Parathyroid adenoma (tissue), 2 donors: ENCODE data around the gene ADI1.
"Not testable (repeated sequence)": the region's sequence is repeated elsewhere in the genome, so short reads cannot be mapped to it uniquely, and the experiment has no call there.

Experiments used
- H2AFZ ChIP-seq: fragments of 300-600 bp; sonication (generic); one replicate; pipeline ENCODE4 v1.7.0; 2017; ENCODE audit warnings: antibody characterized with exemption, mild to moderate bottlenecking
- H3K27ac ChIP-seq: fragments of 300-600 bp; sonication (generic); one replicate; pipeline ENCODE4 v1.7.0; 2017
- H3K27me3 ChIP-seq: fragments of 300-600 bp; sonication (generic); one replicate; pipeline ENCODE4 v1.7.0; 2017; ENCODE audit warnings: low read length; ENCODE audit not compliant: control insufficient read depth, insufficient read depth
- H3K36me3 ChIP-seq: fragments of 300-600 bp; sonication (generic); one replicate; pipeline ENCODE4 v1.7.0; 2017; ENCODE audit warnings: low read length; ENCODE audit not compliant: control insufficient read depth, insufficient read depth
- H3K4me1 ChIP-seq: fragments of 300-600 bp; sonication (generic); one replicate; pipeline ENCODE4 v1.7.0; 2017; ENCODE audit warnings: control low read depth
- H3K4me2 ChIP-seq: fragments of 300-600 bp; sonication (generic); one replicate; pipeline ENCODE4 v1.7.0; 2017; ENCODE audit warnings: low read length
- H3K4me3 ChIP-seq: fragments of 300-600 bp; sonication (generic); one replicate; pipeline ENCODE4 v1.7.0; 2017; ENCODE audit warnings: low read depth, low read length
- H3K79me2 ChIP-seq: fragments of 300-600 bp; sonication (generic); one replicate; pipeline ENCODE4 v1.7.0; 2017; ENCODE audit warnings: control low read depth
- H3K9ac ChIP-seq: fragments of 300-600 bp; sonication (generic); one replicate; pipeline ENCODE4 v1.7.0; 2017; ENCODE audit warnings: mild to moderate bottlenecking
- H3K9me3 ChIP-seq: fragments of 300-600 bp; sonication (generic); one replicate; pipeline ENCODE4 v1.7.0; 2017; ENCODE audit warnings: low read length; ENCODE audit not compliant: control insufficient read depth
- CTCF ChIP-seq: fragments of 300-600 bp; sonication (generic); IDR thresholded peaks from one replicate; pipeline ENCODE4 v1.7.0; 2017; ENCODE audit warnings: antibody characterized with exemption, mild to moderate bottlenecking
- donor health status: primary hyperparathyroidism.

The ADI1 gene

GRCh38 chr2:3498783-3499394 lies 20.4 kb downstream of the ADI1 start:
- H2AFZ ChIP-seq: no peak overlapping the region
- H3K27me3 ChIP-seq: no peaks in the 10 kb centered on the region
- no peak overlapping the region for H3K4me2 ChIP-seq
- H3K36me3 ChIP-seq: no peaks in the 10 kb centered on the region
- H3K4me1 ChIP-seq: peaks cover 4% of the 10 kb centered on the region
- H3K9me3 ChIP-seq: no peaks in the 10 kb centered on the region
- no peak overlapping the region for H3K27ac ChIP-seq
- no peaks in the 10 kb centered on the region for H3K79me2 ChIP-seq
- no peak overlapping the region for H3K4me3 ChIP-seq
- H3K9ac ChIP-seq: no peak overlapping the region
- no peak for TF ChIP-seq CTCF

GRCh38 chr2:3496708-3497080 lies 22.6 kb downstream of the ADI1 start:
- not testable (repeated sequence) for H3K27ac ChIP-seq, H2AFZ ChIP-seq, H3K4me1 ChIP-seq, H3K27me3 ChIP-seq, H3K4me2 ChIP-seq, H3K9ac ChIP-seq, H3K36me3 ChIP-seq, H3K79me2 ChIP-seq, H3K9me3 ChIP-seq, H3K4me3 ChIP-seq

GRCh38 chr2:3494984-3495666 lies 24.2 kb downstream of the ADI1 start:
- peaks cover 4% of the 10 kb centered on the region for H3K4me1 ChIP-seq
- H3K27ac ChIP-seq: no peak overlapping the region
- H3K79me2 ChIP-seq: no peaks in the 10 kb centered on the region
- no peak overlapping the region for H3K4me2 ChIP-seq
- H3K27me3 ChIP-seq: no peaks in the 10 kb centered on the region
- no peaks in the 10 kb centered on the region for H3K9me3 ChIP-seq
- H3K4me3 ChIP-seq: no peak overlapping the region
- no peak overlapping the region for H2AFZ ChIP-seq
- TF ChIP-seq CTCF: no peak
- no peak overlapping the region for H3K9ac ChIP-seq
- H3K36me3 ChIP-seq: no peaks in the 10 kb centered on the region

GRCh38 chr2:3493615-3494007 lies 25.7 kb downstream of the ADI1 start:
- H3K27me3 ChIP-seq: no peaks in the 10 kb centered on the region
- H3K79me2 ChIP-seq: no peaks in the 10 kb centered on the region
- H3K9me3 ChIP-seq: no peaks in the 10 kb centered on the region
- TF ChIP-seq CTCF: no peak
- H3K9ac ChIP-seq: no peak overlapping the region
- H3K4me2 ChIP-seq: no peak overlapping the region
- no peak overlapping the region for H3K4me3 ChIP-seq
- H3K36me3 ChIP-seq: no peaks in the 10 kb centered on the region
- H2AFZ ChIP-seq: peak overlapping the region; percentile 84
- H3K4me1 ChIP-seq: peaks cover 16% of the 10 kb centered on the region
- H3K27ac ChIP-seq: no peak overlapping the region

- H2AFZ ChIP-seq: peak overlapping the region; percentile 84
- H3K4me3 ChIP-seq: no peak overlapping the region
- no peaks in the 10 kb centered on the region for H3K9me3 ChIP-seq
- peaks cover 21% of the 10 kb centered on the region for H3K4me1 ChIP-seq
- TF ChIP-seq CTCF: no peak
- H3K79me2 ChIP-seq: no peaks in the 10 kb centered on the region
- H3K9ac ChIP-seq: no peak overlapping the region
- H3K27me3 ChIP-seq: no peaks in the 10 kb centered on the region
- no peaks in the 10 kb centered on the region for H3K36me3 ChIP-seq
- no peak overlapping the region for H3K4me2 ChIP-seq
- H3K27ac ChIP-seq: no peak overlapping the region
Measured at GRCh38 chr2:3492951-3493614, 26.2 kb downstream of the ADI1 start.

- not testable (repeated sequence) for H3K4me2 ChIP-seq, H3K79me2 ChIP-seq, H3K9me3 ChIP-seq, H3K27ac ChIP-seq, H3K4me3 ChIP-seq, H3K9ac ChIP-seq, H3K36me3 ChIP-seq, H3K27me3 ChIP-seq, H2AFZ ChIP-seq
- peaks cover 21% of the 10 kb centered on the region for H3K4me1 ChIP-seq
Measured at GRCh38 chr2:3492475-3492787, 26.9 kb downstream of the ADI1 start.
